Transverse colon (tissue), 4 donors: ENCODE measurements around the gene PSMD7. TPM values are rescaled to one million over a fixed set of nuclear protein-coding genes. Genes with fewer than 3 reads are reported as not detected.
"Not testable (repeated sequence)": the region's sequence is repeated elsewhere in the genome, so short reads cannot be mapped to it uniquely, and the experiment has no call there.

Source experiments
- DNase-seq: peaks from one replicate; pipeline ENCODE4 v3.0.0-alpha.2; 2019
- H3K27ac ChIP-seq, 4 donors: fragments of 200-600 bp; sonication (generic); 2 replicates each; pipeline ENCODE4 v1.5.1; 2016 to 2018; ENCODE audit warnings: inconsistent platforms in 4 of 4
- H3K27me3 ChIP-seq: fragments of 200-600 bp; sonication (generic); 2 replicates; pipeline ENCODE4 v1.5.1; 2017; ENCODE audit warnings: inconsistent platforms
- H3K36me3 ChIP-seq, 4 donors: fragments of 200-600 bp; sonication (generic); 2 replicates each; pipeline ENCODE4 v1.5.1; 2017 to 2019; ENCODE audit warnings: inconsistent platforms in 4 of 4
- H3K4me1 ChIP-seq, 4 donors: fragments of 200-600 bp; sonication (generic); 2 replicates each; pipeline ENCODE4 v1.5.1; 2017 to 2020; ENCODE audit warnings: inconsistent platforms in 4 of 4
- H3K4me3 ChIP-seq, 4 donors: fragments of 200-600 bp; sonication (generic); 1 replicate in 1 of 4; 2 replicates in 3 of 4; pipeline versions ENCODE4 v1.5.1 to v1.6.1; 2017 to 2019; ENCODE audit warnings: inconsistent platforms in 4 of 4
- H3K9me3 ChIP-seq, 2 donors: fragments of 200-600 bp; sonication (generic); 2 replicates each; pipeline ENCODE4 v1.5.1; 2017 to 2019; ENCODE audit warnings: inconsistent platforms in 2 of 2
- CTCF ChIP-seq, 5 experiments: fragments of 200-600 bp in 3 of 5; fragments of 450-650 bp in 2 of 5; sonication (generic) in 3 of 5; IDR thresholded peaks; 1 replicate in 2 of 5; 2 replicates in 3 of 5; pipeline ENCODE4 v1.5.1; 2016 to 2017; ENCODE audit warnings: antibody characterized with exemption in 5 of 5, inconsistent platforms in 3 of 5, mild to moderate bottlenecking in 2 of 5, moderate library complexity in 1 of 5
- EP300 ChIP-seq: sonication (generic); formaldehyde crosslinking; IDR thresholded peaks from one replicate; pipeline ENCODE4 v1.6.1; 2017; ENCODE audit warnings: antibody characterized with exemption, low read depth
- POLR2A ChIP-seq: fragments of 450-650 bp; IDR thresholded peaks from one replicate; pipeline ENCODE4 v1.6.1; 2016; ENCODE audit warnings: antibody characterized with exemption, mild to moderate bottlenecking, moderate library complexity
- POLR2AphosphoS5 ChIP-seq, 3 donors: sonication (generic); formaldehyde crosslinking; IDR thresholded peaks; one replicate each; pipeline ENCODE4 v1.6.1; 2016; ENCODE audit warnings: antibody characterized with exemption in 3 of 3
- WGBS, 2 donors: methylation state at CpG; one replicate each; pipeline ENCODE4 v1.1.5; 2018; ENCODE audit warnings: low coverage in 1 of 2; 5-methylcytosine and 5-hydroxymethylcytosine counted together
- in situ Hi-C, 4 donors: fragments of 200-750 bp; cut with MboI; loops; one replicate each; pipeline versions ENCODE4 v1.15.0 to v1.15.1; 2017; ENCODE audit warnings: low sequenced_read_pairs in 3 of 4, low pct_ligation_motif_present in 1 of 4, low pct_unique_long_range_greater_than_20kb in 1 of 4
- intact Hi-C: fragments of 100-400 bp; cut with DNase I; formaldehyde crosslinking; loops from one replicate; pipeline ENCODE4 v1.15.1; 2023; ENCODE audit warnings: low total_unique reads
- total RNA-seq, 4 donors: library from RNA; depleted of rRNA; stranded (reverse); fragments of >200 nt; gene quantifications; one replicate each; pipeline ENCODE4 v1.1.0, GENCODE V29; 2016

Gene PSMD7
- total RNA-seq, 4 donors from 2014 or later, result 32.2 to 145 (median 53.6) TPM

- no peaks in the 10 kb centered on the region for H3K9me3 ChIP-seq
- H3K27ac ChIP-seq, result peak overlapping the region in 1 of 4 donors; percentile 47
- H3K4me1 ChIP-seq, result peaks cover 0 to 21% (median 0%) of the 10 kb centered on the region in 4 donors
- no peaks in the 10 kb centered on the region for H3K36me3 ChIP-seq
- in situ Hi-C loops, result loop anchor here in 2 of 4 donors (25.0 kb wide), 2 partner anchors 292 to 317 kb away; partner anchors contain the start of gene GLG1 (in 1 of the 2)
- H3K27me3 ChIP-seq, result no peaks in the 10 kb centered on the region
- intact Hi-C loops, result no loop called here
- H3K4me3 ChIP-seq, result no peak overlapping the region
- no peak for DNase-seq
- 90 to 100% methylated on average over 2 to 6 of the region's 6 CpGs for WGBS, 2 donors
- TF ChIP-seq CTCF (IDR thresholded peaks at IDR 0.05) (no peak), POLR2AphosphoS5 (IDR thresholded peaks at IDR 0.05) (no peak), POLR2A (no peak), EP300 (no peak)
These were observed 24.1 kb downstream of the PSMD7 start for GRCh38 chr16:74320707-74321106.

GRCh38 chr16:74321356-74321755 lies 24.7 kb downstream of the PSMD7 start:
- peak overlapping the region in 2 of 4 donors; percentile 39 to 47 for H3K27ac ChIP-seq
- H3K4me3 ChIP-seq, result no peak overlapping the region
- 100% methylated on average over 2 of the region's 2 CpGs; no CpG with 5 or more reads in 1 of the 2 donors for WGBS, 2 donors
- no peaks in the 10 kb centered on the region for H3K9me3 ChIP-seq
- no peaks in the 10 kb centered on the region for H3K27me3 ChIP-seq
- intact Hi-C loops (no loop called here), in situ Hi-C loops (loop anchor here in 2 of 4 donors (25.0 kb wide), 2 partner anchors 291 to 316 kb away; partner anchors contain the start of gene GLG1 (in 1 of the 2))
- TF ChIP-seq EP300, result no peak
- TF ChIP-seq CTCF (IDR thresholded peaks at IDR 0.05), result no peak
- TF ChIP-seq POLR2AphosphoS5 (IDR thresholded peaks at IDR 0.05), result no peak
- no peak for TF ChIP-seq POLR2A
- no peak for DNase-seq
- peaks cover 0 to under 1% (median 0%) of the 10 kb centered on the region in 4 donors for H3K36me3 ChIP-seq
- H3K4me1 ChIP-seq, result peaks cover 0 to 21% (median 0%) of the 10 kb centered on the region in 4 donors

- no peak overlapping the region for H3K4me3 ChIP-seq
- WGBS, 2 donors, result 48 to 54% methylated on average over 2 to 7 of the region's 7 CpGs
- TF ChIP-seq POLR2A, result no peak
- no peak for TF ChIP-seq EP300
- peak in 1 of 3 donors; percentile 36 for TF ChIP-seq POLR2AphosphoS5 (IDR thresholded peaks at IDR 0.05)
- no peak for TF ChIP-seq CTCF (IDR thresholded peaks at IDR 0.05)
- intact Hi-C loops (no loop called here), in situ Hi-C loops (loop anchor here in 2 of 4 donors (25.0 kb wide), 2 partner anchors 290 to 315 kb away; partner anchors contain the start of gene GLG1 (in 1 of the 2))
- DNase-seq, result no peak
- peak overlapping the region in 3 of 4 donors; percentile 39 to 47 (median 42) for H3K27ac ChIP-seq
- no peaks in the 10 kb centered on the region for H3K27me3 ChIP-seq
- peaks cover 0 to 21% (median 0%) of the 10 kb centered on the region in 4 donors for H3K4me1 ChIP-seq
- H3K9me3 ChIP-seq, result no peaks in the 10 kb centered on the region
- peaks cover 0 to 8% (median 0%) of the 10 kb centered on the region in 4 donors for H3K36me3 ChIP-seq
These were observed 25.7 kb downstream of the PSMD7 start for GRCh38 chr16:74322301-74322710.

- H3K27ac ChIP-seq, H3K36me3 ChIP-seq, H3K4me3 ChIP-seq, H3K9me3 ChIP-seq, H3K27me3 ChIP-seq, intact Hi-C loops, DNase-seq: not testable (repeated sequence)
- in situ Hi-C loops, result loop anchor here in 2 of 4 donors (25.0 kb wide), 2 partner anchors 288 to 313 kb away; partner anchors contain the start of gene GLG1 (in 1 of the 2)
- WGBS, 2 donors, result 96 to 100% methylated on average over 3 to 5 of the region's 5 CpGs
- peaks cover 0 to 21% (median 0%) of the 10 kb centered on the region in 4 donors for H3K4me1 ChIP-seq
These were observed 28.2 kb downstream of the PSMD7 start for GRCh38 chr16:74324777-74325176.
